Suprapubic skin (tissue), 4 donors: ENCODE results near the gene NPPB. TPM values are rescaled to one million over a fixed set of nuclear protein-coding genes. Genes with fewer than 3 reads are reported as not detected.
"Not testable (repeated sequence)": the region's sequence is repeated elsewhere in the genome, so short reads cannot be mapped to it uniquely, and the experiment has no call there.

Experiments
- DNase-seq, 2 donors: peaks; one replicate each; pipeline ENCODE4 v3.0.0-alpha.2; 2019; ENCODE audit warnings: low spot score in 2 of 2
- H3K27ac ChIP-seq: fragments of 200-600 bp; sonication (generic); one replicate; pipeline ENCODE4 v1.5.1; 2019
- H3K27me3 ChIP-seq: fragments of 200-600 bp; sonication (generic); one replicate; pipeline ENCODE4 v1.5.1; 2019
- H3K36me3 ChIP-seq: fragments of 200-600 bp; sonication (generic); one replicate; pipeline ENCODE4 v1.5.1; 2019
- H3K4me1 ChIP-seq: fragments of 200-600 bp; sonication (generic); one replicate; pipeline ENCODE4 v1.5.1; 2019
- H3K4me3 ChIP-seq: fragments of 200-600 bp; sonication (generic); one replicate; pipeline ENCODE4 v1.5.1; 2019; ENCODE audit warnings: mild to moderate bottlenecking
- H3K9me3 ChIP-seq: fragments of 200-600 bp; sonication (generic); one replicate; pipeline ENCODE4 v1.5.1; 2019
- EP300 ChIP-seq: sonication (generic); formaldehyde crosslinking; IDR thresholded peaks from one replicate; pipeline ENCODE4 v1.6.1; 2017; ENCODE audit warnings: antibody characterized with exemption
- POLR2A ChIP-seq, 2 donors: fragments of 450-650 bp; IDR thresholded peaks; one replicate each; pipeline ENCODE4 v1.6.1; 2017; ENCODE audit warnings: antibody characterized with exemption in 2 of 2, mild to moderate bottlenecking in 2 of 2, moderate library complexity in 2 of 2
- POLR2AphosphoS5 ChIP-seq, 3 donors: sonication (generic); formaldehyde crosslinking; IDR thresholded peaks; one replicate each; pipeline ENCODE4 v1.6.1; 2017; ENCODE audit warnings: antibody characterized with exemption in 3 of 3
- WGBS: methylation state at CpG from one replicate; pipeline ENCODE4 v1.1.5; 2018; 5-methylcytosine and 5-hydroxymethylcytosine counted together
- total RNA-seq, 4 donors: library from RNA; depleted of rRNA; stranded (reverse); fragments of >200 nt; gene quantifications; one replicate each; pipeline ENCODE4 v1.1.0, GENCODE V29; 2016
- TF ChIP-seq, protein P1 (sequence below), 2 donors: fragments of 200-600 bp in 1 of 2; fragments of 450-650 bp in 1 of 2; sonication (generic) in 1 of 2; IDR thresholded peaks; one replicate each; pipeline ENCODE4 v1.5.1; 2016 to 2019; ENCODE audit warnings: antibody characterized with exemption in 2 of 2, mild to moderate bottlenecking in 1 of 2, moderate library complexity in 1 of 2

The NPPB gene
- not detected for total RNA-seq

DNA sequence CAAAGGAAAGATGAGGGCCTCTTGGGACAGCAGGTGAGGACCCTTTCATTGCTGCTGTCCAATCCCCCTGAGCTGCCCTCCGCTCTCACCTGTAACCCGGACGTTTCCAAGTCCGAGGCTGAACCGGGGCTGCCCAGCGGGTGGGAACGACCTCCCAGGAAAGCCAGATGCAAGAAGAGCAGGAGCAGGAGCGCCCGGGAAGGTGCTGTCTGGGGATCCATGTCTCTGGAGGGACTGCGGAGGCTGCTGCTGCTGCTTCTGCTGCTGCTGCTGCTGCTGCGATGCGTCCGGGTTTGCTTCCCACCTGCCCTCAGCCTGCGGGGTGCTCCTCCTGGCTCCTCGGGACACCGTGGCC, at the start of gene NPPB:
NPPB (minus strand) TSS at position 333 of the 355 bp plus-strand sequence; CDS start at position 221, 112 bp downstream.
- Histone ChIP-seq H3K4me1 (peaks cover 8% of the 10 kb centered on the region), H3K36me3 (no peaks in the 10 kb centered on the region), H3K27me3 (peaks cover 63% of the 10 kb centered on the region), H3K4me3 (no peak within 1 kb of the TSS), H3K9me3 (no peaks in the 10 kb centered on the region), H3K27ac (no peak within 1 kb of the TSS)
- 31% methylated on average over 9 of the region's 16 CpGs for whole genome bisulfite sequencing
- no peak for DNase-seq
- TF ChIP-seq POLR2AphosphoS5 (IDR thresholded peaks at IDR 0.05) (no peak), POLR2A (IDR thresholded peaks at IDR 0.05) (no peak), EP300 (no peak)
- TF ChIP-seq, protein P1, sequence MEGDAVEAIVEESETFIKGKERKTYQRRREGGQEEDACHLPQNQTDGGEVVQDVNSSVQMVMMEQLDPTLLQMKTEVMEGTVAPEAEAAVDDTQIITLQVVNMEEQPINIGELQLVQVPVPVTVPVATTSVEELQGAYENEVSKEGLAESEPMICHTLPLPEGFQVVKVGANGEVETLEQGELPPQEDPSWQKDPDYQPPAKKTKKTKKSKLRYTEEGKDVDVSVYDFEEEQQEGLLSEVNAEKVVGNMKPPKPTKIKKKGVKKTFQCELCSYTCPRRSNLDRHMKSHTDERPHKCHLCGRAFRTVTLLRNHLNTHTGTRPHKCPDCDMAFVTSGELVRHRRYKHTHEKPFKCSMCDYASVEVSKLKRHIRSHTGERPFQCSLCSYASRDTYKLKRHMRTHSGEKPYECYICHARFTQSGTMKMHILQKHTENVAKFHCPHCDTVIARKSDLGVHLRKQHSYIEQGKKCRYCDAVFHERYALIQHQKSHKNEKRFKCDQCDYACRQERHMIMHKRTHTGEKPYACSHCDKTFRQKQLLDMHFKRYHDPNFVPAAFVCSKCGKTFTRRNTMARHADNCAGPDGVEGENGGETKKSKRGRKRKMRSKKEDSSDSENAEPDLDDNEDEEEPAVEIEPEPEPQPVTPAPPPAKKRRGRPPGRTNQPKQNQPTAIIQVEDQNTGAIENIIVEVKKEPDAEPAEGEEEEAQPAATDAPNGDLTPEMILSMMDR (IDR thresholded peaks at IDR 0.05): no peak

- DNase-seq: peak in 1 of 2 donors; percentile 71
- no peaks in the 10 kb centered on the region for H3K36me3 ChIP-seq
- H3K27me3 ChIP-seq: no peaks in the 10 kb centered on the region
- H3K27ac ChIP-seq: peak overlapping the region; percentile 96
- H3K4me3 ChIP-seq: peak overlapping the region; percentile 68
- under 1% methylated on average over 23 of the region's 24 CpGs for whole genome bisulfite sequencing
- H3K4me1 ChIP-seq: peaks cover 10% of the 10 kb centered on the region
- H3K9me3 ChIP-seq: no peaks in the 10 kb centered on the region
- TF ChIP-seq, protein P1 (IDR thresholded peaks at IDR 0.05): no peak
- no peak for TF ChIP-seq EP300
- peak; percentile 94 to 99 for TF ChIP-seq POLR2A (IDR thresholded peaks at IDR 0.05)
- peak; percentile 95 to 98 (median 97) for TF ChIP-seq POLR2AphosphoS5 (IDR thresholded peaks at IDR 0.05)
Measured at GRCh38 chr1:11908095-11908675, 49.4 kb upstream of the NPPB start.

- Histone ChIP-seq H3K36me3 (no peaks in the 10 kb centered on the region), H3K4me3 (peak overlapping the region; percentile 68), H3K9me3 (no peaks in the 10 kb centered on the region), H3K4me1 (peaks cover 10% of the 10 kb centered on the region), H3K27me3 (no peaks in the 10 kb centered on the region), H3K27ac (peak overlapping the region; percentile 96)
- TF ChIP-seq, protein P1 (IDR thresholded peaks at IDR 0.05): peak; percentile 83 to 91
- TF ChIP-seq EP300: no peak
- DNase-seq: peak; percentile 95
- WGBS: 8% methylated on average over 19 of the region's 19 CpGs
Measured at GRCh38 chr1:11907275-11908094, 48.7 kb upstream of the NPPB start.

DNA sequence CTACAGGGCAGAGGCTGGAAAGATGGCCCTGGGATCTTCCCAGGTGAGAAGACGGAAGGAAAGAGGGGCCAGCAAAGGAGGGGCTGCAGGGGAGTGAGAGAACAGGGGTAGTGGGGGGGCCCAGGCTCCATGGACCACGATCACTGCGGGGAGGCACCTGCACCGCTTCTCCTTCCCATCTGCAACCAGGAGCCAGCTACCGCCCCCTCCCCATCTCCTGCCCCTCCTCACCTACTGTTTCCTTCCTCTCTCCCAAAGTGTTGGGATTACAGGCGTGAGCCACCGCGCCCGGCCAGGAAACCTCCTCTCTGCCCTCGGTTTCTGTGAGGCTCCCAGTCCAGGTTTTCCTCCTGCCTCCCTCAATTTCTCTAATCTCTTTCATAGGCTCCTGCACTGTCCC, 48.1 kb upstream of the NPPB start:
- TF ChIP-seq, protein P1 (IDR thresholded peaks at IDR 0.05): no peak
- no peak for TF ChIP-seq EP300
- TF ChIP-seq POLR2AphosphoS5 (IDR thresholded peaks at IDR 0.05): no peak
- no peak for TF ChIP-seq POLR2A (IDR thresholded peaks at IDR 0.05)
- DNase-seq: no peak
- Histone ChIP-seq H3K27ac (no peak overlapping the region), H3K4me1 (peaks cover 10% of the 10 kb centered on the region), H3K4me3 (no peak overlapping the region), H3K36me3 (no peaks in the 10 kb centered on the region), H3K9me3 (no peaks in the 10 kb centered on the region), H3K27me3 (no peaks in the 10 kb centered on the region)
- WGBS: 80% methylated on average over 10 of the region's 10 CpGs

GRCh38 chr1:11904978-11905377, 46.2 kb upstream of the NPPB start:
- H3K27me3 ChIP-seq: peaks cover 6% of the 10 kb centered on the region

DNA sequence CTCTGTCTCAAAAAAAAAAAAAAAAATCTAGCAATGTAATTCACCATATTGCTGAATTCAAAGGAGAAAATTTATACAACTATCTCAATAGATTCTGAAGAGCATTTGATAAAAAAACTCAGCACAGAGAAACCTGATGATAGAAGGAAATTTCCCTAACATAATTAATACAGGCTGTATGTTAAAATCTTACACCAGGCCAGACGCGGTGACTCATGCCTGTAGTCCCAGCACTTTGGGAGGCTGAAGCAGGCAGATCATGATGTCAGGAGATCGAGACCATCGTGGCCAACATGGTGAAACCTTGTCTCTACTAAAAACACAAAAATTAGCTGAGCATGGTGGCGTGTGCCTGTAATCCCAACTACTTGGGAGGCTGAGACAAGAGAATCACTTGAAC, 45.4 kb upstream of the NPPB start:
- 76% methylated on average over 5 of the region's 5 CpGs for WGBS
- not testable (repeated sequence) for H3K4me1 ChIP-seq, H3K9me3 ChIP-seq, H3K27ac ChIP-seq, H3K4me3 ChIP-seq, H3K36me3 ChIP-seq, DNase-seq
- peaks cover 14% of the 10 kb centered on the region for H3K27me3 ChIP-seq

More at GRCh38 chr1:11904978-11905377, 46.2 kb upstream of the NPPB start:
- 89% methylated on average over 5 of the region's 5 CpGs for WGBS
- no peak for DNase-seq
- Histone ChIP-seq H3K36me3 (no peaks in the 10 kb centered on the region), H3K27ac (no peak overlapping the region), H3K4me1 (peaks cover 6% of the 10 kb centered on the region), H3K9me3 (no peaks in the 10 kb centered on the region), H3K4me3 (no peak overlapping the region)
- TF ChIP-seq POLR2A (IDR thresholded peaks at IDR 0.05) (no peak), POLR2AphosphoS5 (IDR thresholded peaks at IDR 0.05) (no peak), EP300 (no peak)
- TF ChIP-seq, protein P1 (IDR thresholded peaks at IDR 0.05): no peak
